Lung (tissue), 12 donors: Measurements from ENCODE around the gene LEKR1. TPM values are rescaled to one million over a fixed set of nuclear protein-coding genes. Genes with fewer than 3 reads are reported as not detected.

Experiments
- ATAC-seq: fragments of 200-7000 bp; cut with Tn5 transposase; one replicate; pipeline ENCODE4 v1.9.1; 2020; ENCODE audit warnings: moderate number of reproducible peaks; ENCODE audit not compliant: insufficient read depth, low FRiP score
- DNase-seq, 3 donors: peaks; one replicate each; pipeline ENCODE4 v3.0.0-alpha.2; 2013 to 2017
- H3K27ac ChIP-seq, 2 donors: one replicate each; pipeline ENCODE4 v1.5.1; 2013; ENCODE audit warnings: mild to moderate bottlenecking in 2 of 2, moderate library complexity in 2 of 2, control low read depth in 1 of 2, inconsistent platforms in 1 of 2, low read depth in 1 of 2, low read length in 1 of 2
- H3K27me3 ChIP-seq, 3 donors: one replicate each; pipeline ENCODE4 v1.5.1; 2013; ENCODE audit warnings: low read length in 2 of 3; ENCODE audit not compliant: control insufficient read depth in 3 of 3, insufficient read depth in 3 of 3
- H3K36me3 ChIP-seq, 4 donors: one replicate each; pipeline ENCODE4 v1.5.1; 2013; ENCODE audit warnings: low read length in 4 of 4, mild to moderate bottlenecking in 1 of 4, moderate library complexity in 1 of 4; ENCODE audit not compliant: control insufficient read depth in 4 of 4, insufficient read depth in 4 of 4
- H3K4me1 ChIP-seq, 5 donors: one replicate each; pipeline ENCODE4 v1.5.1; 2013; ENCODE audit warnings: low read length in 5 of 5, mild to moderate bottlenecking in 2 of 5, moderate library complexity in 1 of 5; ENCODE audit not compliant: control insufficient read depth in 5 of 5, insufficient read depth in 5 of 5
- H3K4me3 ChIP-seq: one replicate; pipeline ENCODE4 v1.5.1; 2013; ENCODE audit warnings: mild to moderate bottlenecking, control low read depth, moderate library complexity
- H3K9ac ChIP-seq, 2 donors: one replicate each; pipeline ENCODE4 v1.5.1; 2013; ENCODE audit warnings: low read length in 2 of 2, control low read depth in 1 of 2; ENCODE audit not compliant: insufficient read depth in 1 of 2
- H3K9me3 ChIP-seq, 4 donors: one replicate each; pipeline ENCODE4 v1.5.1; 2013; ENCODE audit warnings: low read length in 3 of 4, mild to moderate bottlenecking in 1 of 4, moderate library complexity in 1 of 4; ENCODE audit not compliant: control insufficient read depth in 4 of 4, insufficient read depth in 3 of 4
- CTCF ChIP-seq: IDR thresholded peaks from 2 replicates; pipeline ENCODE4 v1.5.1; 2012; ENCODE audit warnings: mild to moderate bottlenecking; ENCODE audit errors: control extremely low read depth, extremely low read depth
- WGBS, 2 donors: extraction: QIAGEN DNeasy Blood & Tissue Kit; methylation state at CpG; one replicate each; pipeline ENCODE4 v1.1.7; 2013; 5-methylcytosine and 5-hydroxymethylcytosine counted together
- polyA plus RNA-seq, 2 donors: library from polyadenylated mRNA; stranded (reverse); fragments of 200-250 nt; gene quantifications; one replicate each; pipeline ENCODE4 v1.2.1, GENCODE V29; 2013
- total RNA-seq, 2 donors: library from RNA; depleted of rRNA in 1 of 2; stranded (reverse); fragments of >200 nt in 1 of 2; gene quantifications; one replicate each; pipeline ENCODE4 v1.2.1, GENCODE V29; 2014 to 2021
- donor health status: control.
- donor health status: control.
- donor health status: Bipolar disorder and iron deficiency.
- donor health status: healthy.
- donor health status: DM: yes; HTN: yes; CAD: no.

Gene LEKR1
- total and polyA plus RNA-seq, 4 donors, result 0.71 to 5.4 (median 3.2) TPM

GRCh38 chr3:156811089-156811862, 14.9 kb upstream of the LEKR1 start:
- H3K9me3 ChIP-seq, result no peaks in the 10 kb centered on the region
- ATAC-seq, result no peak
- peaks cover 0 to 5% (median 0%) of the 10 kb centered on the region in 3 donors for H3K27me3 ChIP-seq
- peaks cover 0 to 5% (median 1%) of the 10 kb centered on the region in 5 donors for H3K4me1 ChIP-seq
- no peak overlapping the region for H3K27ac ChIP-seq
- no peak overlapping the region for H3K9ac ChIP-seq
- TF ChIP-seq CTCF, result no peak
- no peak overlapping the region for H3K4me3 ChIP-seq
- no peak for DNase-seq
- no peaks in the 10 kb centered on the region for H3K36me3 ChIP-seq
- WGBS, 2 donors, result 32 to 43% methylated on average over 2 of the region's 2 CpGs

- WGBS, 2 donors, result 64% methylated on average over 6 of the region's 6 CpGs
- peaks cover 0 to 10% (median 1%) of the 10 kb centered on the region in 5 donors for H3K4me1 ChIP-seq
- H3K27me3 ChIP-seq, result peaks cover 0 to 5% (median 0%) of the 10 kb centered on the region in 3 donors
- no peaks in the 10 kb centered on the region for H3K36me3 ChIP-seq
- no peak for ATAC-seq
- no peak overlapping the region for H3K9ac ChIP-seq
- no peaks in the 10 kb centered on the region for H3K9me3 ChIP-seq
- H3K4me3 ChIP-seq, result no peak overlapping the region
- no peak overlapping the region for H3K27ac ChIP-seq
- no peak for DNase-seq
- no peak for TF ChIP-seq CTCF
Observed at GRCh38 chr3:156812521-156813335, 13.4 kb upstream of the LEKR1 start.

GRCh38 chr3:156814295-156814694, 11.9 kb upstream of the LEKR1 start:
- ATAC-seq (no peak), DNase-seq (no peak)
- Histone ChIP-seq H3K9ac (no peak overlapping the region), H3K27ac (no peak overlapping the region), H3K4me3 (no peak overlapping the region), H3K27me3 (peaks cover 0 to 9% (median 0%) of the 10 kb centered on the region in 3 donors), H3K36me3 (no peaks in the 10 kb centered on the region), H3K4me1 (peaks cover 0 to 10% (median 3%) of the 10 kb centered on the region in 5 donors), H3K9me3 (no peaks in the 10 kb centered on the region)
- no peak for TF ChIP-seq CTCF
- WGBS, 2 donors, result 92 to 97% methylated on average over 2 of the region's 2 CpGs
